SU-DHL-6 (cell line): Measurements from ENCODE around the gene NXPH3.

Experiments used
- EZH2phosphoT487 ChIP-seq: fragments of 200-600 bp; sonication (generic), shearing (Covaris generic); conservative IDR thresholded peaks from 2 replicates; pipeline ENCODE4 v1.6.1; 2018; ENCODE audit warnings: mild to moderate bottlenecking, antibody characterized with exemption, low read length, moderate library complexity, mixed read lengths
- TF ChIP-seq, protein P1 (sequence below): fragments of 200-600 bp; sonication (generic); IDR thresholded peaks from one replicate; pipeline ENCODE4 v1.5.1; 2017; ENCODE audit warnings: antibody characterized with exemption, mild to moderate bottlenecking, low read length, moderate library complexity; ENCODE audit not compliant: insufficient read depth, poor library complexity, severe bottlenecking

DNA sequence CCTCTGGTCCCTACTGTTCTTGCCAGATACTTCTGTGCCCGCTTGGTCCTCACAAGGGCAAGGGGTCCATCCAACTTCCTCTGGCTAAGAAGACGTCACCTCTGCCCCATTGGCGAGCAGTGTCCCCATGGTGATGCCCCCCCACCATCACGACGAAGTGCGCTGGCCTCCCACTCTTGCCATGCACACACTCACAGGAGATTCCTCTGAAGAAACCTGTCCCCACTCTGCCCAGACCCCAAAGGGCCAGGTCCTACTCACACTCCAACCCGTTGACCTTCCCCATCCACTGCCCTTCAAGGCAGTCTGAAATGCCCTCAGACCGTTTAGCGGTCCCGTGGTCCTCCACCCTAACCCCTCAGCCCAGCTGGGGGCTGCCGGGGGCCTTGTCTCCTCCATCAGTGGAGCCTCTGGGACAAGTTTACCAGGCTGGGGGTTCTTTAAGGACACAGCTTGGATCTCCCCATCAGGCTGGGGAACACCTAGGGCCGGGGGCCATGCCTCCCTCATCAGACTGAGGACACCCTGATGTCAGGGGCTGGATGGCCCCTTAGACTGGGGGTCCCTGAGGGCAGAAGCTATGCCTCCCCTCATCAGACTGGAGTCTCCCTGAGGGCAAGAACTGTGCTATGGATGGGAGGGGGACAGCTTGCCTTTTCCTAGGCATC, 6.5 kb downstream of the NXPH3 start:
- TF ChIP-seq, protein P1, sequence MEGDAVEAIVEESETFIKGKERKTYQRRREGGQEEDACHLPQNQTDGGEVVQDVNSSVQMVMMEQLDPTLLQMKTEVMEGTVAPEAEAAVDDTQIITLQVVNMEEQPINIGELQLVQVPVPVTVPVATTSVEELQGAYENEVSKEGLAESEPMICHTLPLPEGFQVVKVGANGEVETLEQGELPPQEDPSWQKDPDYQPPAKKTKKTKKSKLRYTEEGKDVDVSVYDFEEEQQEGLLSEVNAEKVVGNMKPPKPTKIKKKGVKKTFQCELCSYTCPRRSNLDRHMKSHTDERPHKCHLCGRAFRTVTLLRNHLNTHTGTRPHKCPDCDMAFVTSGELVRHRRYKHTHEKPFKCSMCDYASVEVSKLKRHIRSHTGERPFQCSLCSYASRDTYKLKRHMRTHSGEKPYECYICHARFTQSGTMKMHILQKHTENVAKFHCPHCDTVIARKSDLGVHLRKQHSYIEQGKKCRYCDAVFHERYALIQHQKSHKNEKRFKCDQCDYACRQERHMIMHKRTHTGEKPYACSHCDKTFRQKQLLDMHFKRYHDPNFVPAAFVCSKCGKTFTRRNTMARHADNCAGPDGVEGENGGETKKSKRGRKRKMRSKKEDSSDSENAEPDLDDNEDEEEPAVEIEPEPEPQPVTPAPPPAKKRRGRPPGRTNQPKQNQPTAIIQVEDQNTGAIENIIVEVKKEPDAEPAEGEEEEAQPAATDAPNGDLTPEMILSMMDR = no peak
- no peak for TF ChIP-seq EZH2phosphoT487
